Naive thymus-derived CD8-positive, alpha-beta T cell (primary cell): ENCODE data around the gene SPATA32. TPM values are rescaled to one million over a fixed set of nuclear protein-coding genes. Genes with fewer than 3 reads are reported as not detected.

Source experiments
- ATAC-seq, 2 donors: fragments of 150-1000 bp; cut with Tn5 transposase in 1 of 2; sonication (Bioruptor Pico), chemical (Tn5 transposase) in 1 of 2; 1 replicate in 1 of 2; 2 replicates in 1 of 2; pipeline ENCODE4 v1.10.0; 2021; ENCODE audit warnings: mild to moderate bottlenecking in 2 of 2, moderate library complexity in 2 of 2
- POLR2A ChIA-PET: fragments of 350-600 bp; sonication (Branson Sonifier 250); formaldehyde crosslinking; loops from one replicate; lab custom pipeline; 2021; ENCODE audit warnings: antibody characterized with exemption; lab: Charles Lee
- DNase-seq, 10 donors: peaks; one replicate each; pipeline versions ENCODE4 v3.0.0 to v3.0.0-alpha.2; 2020 to 2022
- H3K27ac Mint-ChIP-seq, 10 donors: one replicate each; pipeline ENCODE4 v1.8.0; 2020 to 2022; ENCODE audit warnings: mild to moderate bottlenecking in 10 of 10, mixed read lengths in 10 of 10, moderate library complexity in 4 of 10, inconsistent platforms in 1 of 10
- H3K27me3 Mint-ChIP-seq, 5 donors: one replicate each; pipeline ENCODE4 v1.8.0; 2021 to 2022; ENCODE audit warnings: mixed read lengths in 5 of 5
- H3K36me3 Mint-ChIP-seq, 3 donors: one replicate each; pipeline ENCODE4 v1.8.0; 2020 to 2022; ENCODE audit warnings: mixed read lengths in 3 of 3, mild to moderate bottlenecking in 2 of 3, inconsistent platforms in 1 of 3
- H3K4me1 Mint-ChIP-seq, 4 donors: one replicate each; pipeline ENCODE4 v1.8.0; 2021 to 2022; ENCODE audit warnings: mixed read lengths in 4 of 4
- H3K4me3 Mint-ChIP-seq, 10 donors: one replicate each; pipeline ENCODE4 v1.8.0; 2020 to 2022; ENCODE audit warnings: mild to moderate bottlenecking in 10 of 10, mixed read lengths in 10 of 10, moderate library complexity in 6 of 10, inconsistent platforms in 1 of 10
- H3K9me3 Mint-ChIP-seq, 9 donors: one replicate each; pipeline ENCODE4 v1.8.0; 2020 to 2022; ENCODE audit warnings: mixed read lengths in 9 of 9, mild to moderate bottlenecking in 3 of 9, inconsistent platforms in 1 of 9, moderate library complexity in 1 of 9
- polyA plus RNA-seq, 3 donors: library from polyadenylated mRNA; unstranded; fragments of 300-500 nt; fragmentation: Illumina TruSeq; gene quantifications; one replicate each; pipeline ENCODE4 v1.2.3, GENCODE V29; 2021
- total RNA-seq, 8 experiments: library from RNA in 2 of 8; stranded (reverse) in 2 of 8; gene quantifications; one replicate each; pipeline ENCODE4 v1.2.3 and lab custom pipeline; 2021 to 2026

Gene SPATA32
- total and polyA plus RNA-seq, 5 experiments from 2014 or later, result 0.30 to 0.81 (median 0.47) TPM

DNA sequence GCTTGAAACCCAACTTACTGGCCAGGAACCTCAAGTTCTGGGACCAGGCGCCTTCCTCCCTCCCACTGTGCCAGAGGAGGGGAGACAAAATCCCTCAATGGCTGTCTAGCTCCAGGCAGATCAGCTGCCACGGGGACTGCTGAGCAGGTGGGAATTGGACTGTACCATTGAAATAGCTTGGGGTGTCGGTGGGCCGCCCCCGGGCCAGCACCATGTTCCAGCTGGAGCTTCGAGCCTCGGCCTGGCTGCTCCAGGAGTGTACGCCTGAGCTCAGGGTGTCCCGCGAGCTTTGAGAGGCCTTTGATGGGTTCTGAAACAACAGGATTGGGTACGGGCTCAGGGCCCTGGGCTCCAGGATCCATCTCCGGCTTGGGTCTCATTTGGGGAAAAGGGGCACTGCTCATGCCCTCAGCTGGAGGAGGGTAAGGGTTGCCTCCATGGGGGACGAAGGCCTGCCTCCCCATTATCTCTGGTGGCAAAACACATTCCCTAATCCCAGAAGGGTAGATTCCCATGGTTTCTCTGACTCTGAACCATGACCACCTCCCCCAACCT lies 4.6 kb upstream of the SPATA32 start:
- ATAC-seq (no peak), DNase-seq (peak in 1 of 10 donors; percentile 53)
- Mint-ChIP-seq H3K4me1 (peaks cover 5 to 28% (median 14%) of the 10 kb centered on the region in 4 donors), H3K4me3 (no peak overlapping the region), H3K9me3 (no peaks in the 10 kb centered on the region), H3K27me3 (no peaks in the 10 kb centered on the region), H3K27ac (peak overlapping the region in 2 of 10 donors; percentile 39 to 69), H3K36me3 (peaks cover 0 to 55% (median 5%) of the 10 kb centered on the region in 3 donors)
- POLR2A ChIA-PET, result interaction anchor here (1.0 to 47.5 kb wide), 4 partner anchors 10 to 50 kb away, joined by 3 to 1514 read pairs (median 8); partner anchors contain the start of gene FMNL1

DNA sequence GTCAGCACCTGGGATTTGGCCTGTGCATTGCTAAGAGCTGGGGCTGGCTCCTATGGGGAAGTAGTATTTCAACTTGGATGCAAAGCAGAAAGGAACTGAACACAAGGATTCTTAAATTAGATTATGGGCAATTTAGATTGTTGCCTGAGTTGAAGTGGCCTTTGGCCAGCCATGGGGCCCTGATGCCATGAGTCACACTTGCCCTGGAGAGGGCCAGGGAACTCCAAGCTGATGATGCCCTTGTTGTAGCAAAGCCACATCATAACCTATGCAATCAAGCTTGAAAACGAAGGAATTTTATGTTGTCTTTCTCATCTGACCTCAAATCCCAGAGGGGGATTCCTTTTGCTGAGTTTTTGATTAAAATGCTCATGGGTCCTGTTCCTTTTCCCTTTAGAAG lies 3.9 kb upstream of the SPATA32 start:
- H3K36me3 Mint-ChIP-seq, result peaks cover 0 to 52% (median 5%) of the 10 kb centered on the region in 3 donors

GRCh38 chr17:45264988-45265387 lies 3.1 kb upstream of the SPATA32 start:
- Mint-ChIP-seq H3K4me3 (peak overlapping the region in 1 of 10 donors; percentile 6), H3K36me3 (peaks cover 0 to 54% (median 4%) of the 10 kb centered on the region in 3 donors), H3K27me3 (no peaks in the 10 kb centered on the region), H3K27ac (peak overlapping the region in 3 of 10 donors; percentile 43 to 56 (median 47)), H3K9me3 (no peaks in the 10 kb centered on the region), H3K4me1 (peaks cover 16 to 35% (median 24%) of the 10 kb centered on the region in 4 donors)
- DNase-seq (peak in 1 of 10 donors; percentile 42), ATAC-seq (no peak)
- POLR2A ChIA-PET, result interaction anchor here (2.9 to 47.5 kb wide), 2 partner anchors 9 to 34 kb away, joined by 13 to 1514 read pairs; partner anchors contain the start of gene FMNL1

More for the DNA sequence above, 3.9 kb upstream of the SPATA32 start:
- Mint-ChIP-seq H3K27ac (peak overlapping the region in 5 of 10 donors; percentile 37 to 74 (median 59)), H3K4me1 (peaks cover 9 to 31% (median 18%) of the 10 kb centered on the region in 4 donors), H3K4me3 (no peak overlapping the region), H3K27me3 (no peaks in the 10 kb centered on the region), H3K9me3 (no peaks in the 10 kb centered on the region)
- ATAC-seq, result no peak
- no peak for DNase-seq
- POLR2A ChIA-PET, result interaction anchor here (0.6 to 47.5 kb wide), 4 partner anchors 9 to 122 kb away, joined by 3 to 1514 read pairs (median 9); partner anchors contain the start of gene FMNL1

DNA sequence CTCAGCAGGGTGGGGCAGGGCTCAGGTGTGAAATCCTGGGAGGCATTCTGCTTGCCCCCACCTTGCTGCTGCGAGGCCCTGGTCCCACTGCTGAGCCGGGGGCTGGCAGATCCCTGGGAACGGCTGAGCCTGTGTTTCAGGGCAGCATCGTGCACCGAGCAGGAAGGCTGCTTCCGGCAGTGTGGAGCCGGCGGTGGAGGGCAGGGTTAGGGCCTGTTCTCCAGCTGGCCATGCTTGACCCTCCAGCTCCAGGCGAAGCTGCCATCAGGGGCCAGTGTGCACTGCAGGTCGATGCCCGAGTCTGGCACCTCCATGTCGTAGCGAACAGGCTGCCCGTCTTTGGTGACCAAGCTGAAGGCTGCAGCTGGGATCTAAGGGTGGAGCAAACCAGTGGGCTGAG lies 2.5 kb upstream of the SPATA32 start:
- H3K27ac Mint-ChIP-seq, result peak overlapping the region in 3 of 10 donors; percentile 47 to 56 (median 49)
- POLR2A ChIA-PET, result interaction anchor here (2.9 to 47.5 kb wide), 2 partner anchors 8 to 33 kb away, joined by 13 to 1514 read pairs; partner anchors contain the start of gene FMNL1
- no peaks in the 10 kb centered on the region for H3K9me3 Mint-ChIP-seq
- H3K36me3 Mint-ChIP-seq, result peaks cover 0 to 48% (median 0%) of the 10 kb centered on the region in 3 donors
- peaks cover 16 to 35% (median 24%) of the 10 kb centered on the region in 4 donors for H3K4me1 Mint-ChIP-seq
- no peak overlapping the region for H3K4me3 Mint-ChIP-seq
- ATAC-seq, result no peak
- DNase-seq, result peak in 1 of 10 donors; percentile 54
- no peaks in the 10 kb centered on the region for H3K27me3 Mint-ChIP-seq

GRCh38 chr17:45263477-45263860 lies 1.6 kb upstream of the SPATA32 start:
- DNase-seq (peak in 1 of 10 donors; percentile 38), ATAC-seq (no peak)
- Mint-ChIP-seq H3K4me3 (peak overlapping the region in 4 of 10 donors; percentile 23 to 68 (median 48)), H3K36me3 (peaks cover 0 to 43% (median 0%) of the 10 kb centered on the region in 3 donors), H3K4me1 (peaks cover 19 to 35% (median 30%) of the 10 kb centered on the region in 4 donors), H3K27me3 (no peaks in the 10 kb centered on the region), H3K27ac (peak overlapping the region in 7 of 10 donors; percentile 37 to 93 (median 76)), H3K9me3 (no peaks in the 10 kb centered on the region)
- POLR2A ChIA-PET, result interaction anchor here (1.1 to 47.5 kb wide), 5 partner anchors 10 to 54 kb away, joined by 3 to 1514 read pairs (median 5); partner anchors contain the start of genes FMNL1 and MAP3K14

GRCh38 chr17:45262516-45263476 lies 902 bp upstream of the SPATA32 start:
- no peaks in the 10 kb centered on the region for H3K9me3 Mint-ChIP-seq
- H3K27me3 Mint-ChIP-seq, result no peaks in the 10 kb centered on the region
- POLR2A ChIA-PET, result interaction anchor here (0.6 to 47.5 kb wide), 6 partner anchors 11 to 54 kb away, joined by 3 to 1514 read pairs (median 4); partner anchors contain the start of genes FMNL1 and MAP3K14
- DNase-seq, result peak in 1 of 10 donors; percentile 43
- H3K36me3 Mint-ChIP-seq, result peaks cover 0 to 37% (median 0%) of the 10 kb centered on the region in 3 donors
- peaks cover 19 to 36% (median 31%) of the 10 kb centered on the region in 4 donors for H3K4me1 Mint-ChIP-seq
- H3K27ac Mint-ChIP-seq, result peak overlapping the region; percentile 45 to 93 (median 88)
- no peak for ATAC-seq
- H3K4me3 Mint-ChIP-seq, result peak overlapping the region; percentile 78 to 91 (median 84)

- Mint-ChIP-seq H3K27me3 (no peaks in the 10 kb centered on the region), H3K36me3 (peaks cover 0 to 19% (median 0%) of the 10 kb centered on the region in 3 donors), H3K4me1 (peaks cover 30 to 57% (median 48%) of the 10 kb centered on the region in 4 donors), H3K27ac (peak overlapping the region; percentile 30 to 91 (median 84)), H3K4me3 (peak overlapping the region in 9 of 10 donors; percentile 7 to 86 (median 54)), H3K9me3 (no peaks in the 10 kb centered on the region)
- POLR2A ChIA-PET, result interaction anchor here (0.6 to 47.5 kb wide), 3 partner anchors 29 to 1107 kb away, joined by 3 to 1514 read pairs (median 4); partner anchors contain the start of gene FMNL1
- DNase-seq, result peak in 1 of 10 donors; percentile 40
- ATAC-seq, result no peak
Observed at GRCh38 chr17:45260204-45260783, 1.6 kb downstream of the SPATA32 start.

DNA sequence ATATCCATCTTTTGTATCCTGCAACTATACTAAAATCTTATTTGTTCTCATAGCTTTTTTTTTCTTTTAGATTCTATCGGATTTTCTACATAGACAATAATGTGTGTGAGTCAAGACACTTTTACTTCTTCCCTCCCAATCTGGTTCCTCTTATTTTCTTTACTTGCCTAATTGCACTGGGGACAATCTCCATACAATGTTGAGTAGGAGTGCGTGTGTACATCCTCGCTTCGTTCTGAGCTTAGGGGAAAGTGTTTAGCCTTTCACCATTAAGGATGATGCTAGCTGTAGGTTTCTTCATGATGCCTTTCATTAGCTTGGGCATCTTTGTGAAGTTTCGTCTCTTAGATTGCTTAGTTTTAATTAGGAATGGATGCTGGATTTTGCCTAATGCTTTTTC lies 2.9 kb downstream of the SPATA32 start:
- H3K9me3 Mint-ChIP-seq, result no peaks in the 10 kb centered on the region
- peak overlapping the region in 3 of 10 donors; percentile 2 to 44 (median 26) for H3K27ac Mint-ChIP-seq
- peaks cover 35 to 66% (median 59%) of the 10 kb centered on the region in 4 donors for H3K4me1 Mint-ChIP-seq
- no peak overlapping the region for H3K4me3 Mint-ChIP-seq
- no peaks in the 10 kb centered on the region for H3K27me3 Mint-ChIP-seq
- DNase-seq (no peak), ATAC-seq (no peak)
- peaks cover 0 to 13% (median 0%) of the 10 kb centered on the region in 3 donors for H3K36me3 Mint-ChIP-seq
- POLR2A ChIA-PET, result interaction anchor here (1.3 to 47.5 kb wide), 2 partner anchors 9 to 28 kb away, joined by 4 to 1514 read pairs; partner anchors contain the start of gene FMNL1

GRCh38 chr17:45257115-45257514 lies 4.8 kb downstream of the SPATA32 start:
- H3K4me3 Mint-ChIP-seq, result peak overlapping the region in 6 of 10 donors; percentile 1 to 73 (median 43)
- POLR2A ChIA-PET, result interaction anchor here (0.5 to 47.5 kb wide), 8 partner anchors 9 to 122 kb away, joined by 3 to 1514 read pairs (median 4); partner anchors contain the start of genes FMNL1 and MAP3K14
- ATAC-seq, result no peak
- H3K9me3 Mint-ChIP-seq, result no peaks in the 10 kb centered on the region
- no peaks in the 10 kb centered on the region for H3K27me3 Mint-ChIP-seq
- DNase-seq, result no peak
- H3K36me3 Mint-ChIP-seq, result peaks cover 0 to 11% (median 2%) of the 10 kb centered on the region in 3 donors
- peak overlapping the region in 8 of 10 donors; percentile 24 to 85 (median 58) for H3K27ac Mint-ChIP-seq
- H3K4me1 Mint-ChIP-seq, result peaks cover 45 to 72% (median 68%) of the 10 kb centered on the region in 4 donors

DNA sequence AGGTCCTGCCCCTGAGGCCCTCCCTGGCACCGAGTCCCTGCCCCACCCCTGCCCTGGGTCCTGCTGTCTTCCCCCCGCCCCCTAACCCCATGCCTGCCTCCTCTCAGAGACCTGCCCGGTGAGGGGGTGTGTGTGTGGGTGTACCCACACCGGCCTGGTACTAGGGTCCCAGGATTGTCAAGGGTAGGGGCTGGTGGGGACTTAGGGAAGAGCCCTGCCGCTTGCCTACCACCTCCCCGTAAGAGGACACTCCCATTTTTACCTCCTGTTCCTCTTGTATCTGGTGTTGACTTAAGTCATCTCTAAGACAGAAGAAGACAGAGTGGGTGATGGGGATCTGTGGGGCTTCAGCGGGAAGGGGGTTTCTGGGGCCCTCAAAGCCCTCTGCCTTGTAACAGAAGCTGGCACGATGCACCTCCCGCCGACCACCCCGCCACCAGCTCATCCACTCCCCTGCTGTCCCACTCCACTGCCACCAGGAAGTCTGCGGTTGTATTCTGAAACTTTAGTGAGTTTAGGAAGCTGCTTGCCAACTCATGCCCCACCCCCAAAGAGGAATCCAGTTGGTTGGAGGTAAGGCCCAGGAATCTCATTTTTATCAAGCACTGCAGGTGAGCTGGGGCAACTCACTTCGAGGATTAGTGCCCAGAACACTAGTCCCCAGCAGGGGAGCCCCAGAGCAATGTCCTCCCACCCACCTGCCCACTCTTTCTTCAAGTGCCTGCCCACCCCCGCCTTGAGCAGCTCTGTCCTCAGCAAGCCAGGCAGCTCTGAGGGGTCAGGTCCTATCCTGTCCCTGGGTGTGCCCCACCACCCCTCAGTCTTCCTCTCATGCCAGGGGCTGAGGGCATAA lies 5.6 kb downstream of the SPATA32 start:
- Mint-ChIP-seq H3K4me3 (peak overlapping the region in 9 of 10 donors; percentile 33 to 73 (median 59)), H3K27ac (peak overlapping the region; percentile 50 to 89 (median 76)), H3K36me3 (peaks cover 0 to 14% (median 5%) of the 10 kb centered on the region in 3 donors), H3K4me1 (peaks cover 44 to 75% (median 71%) of the 10 kb centered on the region in 4 donors), H3K27me3 (no peaks in the 10 kb centered on the region), H3K9me3 (no peaks in the 10 kb centered on the region)
- ATAC-seq, result peak; percentile 49 to 53
- DNase-seq, result peak in 4 of 10 donors; percentile 17 to 64 (median 25)
- POLR2A ChIA-PET, result interaction anchor here (0.6 to 47.5 kb wide), 9 partner anchors 9 to 121 kb away, joined by 3 to 1514 read pairs (median 3); partner anchors contain the start of genes FMNL1, HEXIM1 and MAP3K14
